HG03571 (cell line): ENCODE results near the gene TBC1D16.
"Not testable (repeated sequence)": the region's sequence is repeated elsewhere in the genome, so short reads cannot be mapped to it uniquely, and the experiment has no call there.

Experiments used
- ATAC-seq: cut with Tn5 transposase; IDR thresholded peaks from one replicate; pipeline ENCODE4 v1.9.1; 2021; ENCODE audit not compliant: unreplicated experiment

Gene TBC1D16

GRCh38 chr17:79897243-79898063 is 138.2 kb downstream of the TBC1D16 start:
- no peak for ATAC-seq

DNA sequence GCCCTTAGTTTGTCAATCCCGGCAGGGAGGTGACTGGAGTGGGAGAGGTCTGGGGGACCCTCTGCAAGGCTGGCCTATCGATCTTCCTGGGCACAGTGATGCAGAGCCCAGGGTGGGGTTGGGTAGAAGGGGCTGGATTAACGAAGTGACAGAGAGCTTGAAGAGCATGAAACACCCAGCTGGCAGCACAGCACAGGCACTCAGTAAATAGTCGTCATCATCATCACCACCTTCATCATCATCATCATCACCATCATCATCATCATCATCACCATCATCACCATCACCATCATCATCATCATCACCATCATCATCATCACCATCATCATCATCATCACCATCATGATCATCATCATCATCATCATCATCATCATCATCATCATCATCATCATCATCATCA is 142.2 kb downstream of the TBC1D16 start:
- ATAC-seq = not testable (repeated sequence)

DNA sequence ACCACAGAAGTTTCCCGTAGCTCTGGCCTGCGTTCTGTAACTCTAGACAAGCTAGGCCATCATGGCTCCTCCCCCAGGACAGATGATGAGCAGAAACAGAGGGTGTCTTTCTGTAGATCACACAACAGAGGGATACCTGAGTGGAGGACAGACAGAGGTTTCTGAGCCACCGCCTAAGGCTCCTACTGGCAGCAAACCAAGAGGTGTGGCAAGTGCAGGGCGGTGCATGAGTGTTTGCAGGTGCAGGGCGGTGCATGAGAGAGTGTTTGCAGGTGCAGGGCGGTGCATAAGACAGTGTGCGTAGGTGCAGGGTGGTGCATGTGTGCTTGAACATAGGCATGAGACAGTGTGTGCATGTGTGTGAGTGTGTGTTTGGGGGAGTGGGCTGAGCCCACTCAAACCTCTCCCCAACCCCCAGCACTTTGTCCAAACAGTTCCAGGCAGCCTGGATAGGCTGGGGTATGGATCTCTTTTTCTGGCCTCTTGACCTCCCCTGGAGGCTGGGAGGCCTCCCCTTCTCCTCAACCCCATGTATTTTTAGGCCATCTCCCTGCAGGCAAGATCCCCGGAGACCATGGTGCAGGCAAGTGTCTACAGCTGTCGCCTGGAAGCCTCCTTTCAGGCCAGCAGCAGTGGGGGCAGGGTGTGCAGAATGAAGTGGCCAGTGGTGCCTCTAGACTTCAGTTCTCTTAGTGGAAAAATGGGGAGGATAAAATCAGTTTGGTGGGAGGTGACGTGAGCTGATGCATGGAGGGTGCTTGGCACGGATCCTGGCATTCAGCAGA is 143.0 kb downstream of the TBC1D16 start:
- ATAC-seq = no peak

DNA sequence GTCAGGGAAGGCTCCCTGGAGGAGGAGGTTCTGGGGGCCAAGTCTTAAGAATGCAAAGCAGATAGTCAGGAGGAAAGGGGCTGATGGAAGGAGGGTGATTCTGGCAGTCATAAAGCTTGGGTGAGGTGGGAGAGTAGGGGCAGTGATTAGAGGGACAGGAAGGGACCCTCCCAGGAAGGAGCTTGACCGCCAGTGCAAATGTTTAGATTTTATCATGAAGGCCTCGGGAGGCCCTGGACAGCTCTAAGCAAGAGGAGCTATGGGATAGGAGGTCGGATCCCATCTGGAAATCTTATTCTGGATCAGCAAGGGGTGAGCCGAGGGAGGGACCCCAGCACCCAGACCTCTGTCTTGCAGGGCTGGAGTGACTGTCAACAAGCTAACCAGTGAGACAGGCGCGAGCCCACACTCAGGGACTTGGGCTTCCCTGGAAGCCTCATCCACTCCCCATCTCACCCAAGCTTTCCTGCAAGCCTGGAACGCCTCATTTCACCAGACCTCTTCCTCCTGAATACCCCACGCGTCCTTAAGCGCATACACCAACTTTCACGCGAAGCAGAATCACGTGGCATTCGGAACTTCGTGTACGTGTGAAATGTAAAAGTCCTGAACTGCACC is 144.4 kb downstream of the TBC1D16 start:
- ATAC-seq = no peak

GRCh38 chr17:79890706-79891105 is 145.0 kb downstream of the TBC1D16 start:
- ATAC-seq = no peak

DNA sequence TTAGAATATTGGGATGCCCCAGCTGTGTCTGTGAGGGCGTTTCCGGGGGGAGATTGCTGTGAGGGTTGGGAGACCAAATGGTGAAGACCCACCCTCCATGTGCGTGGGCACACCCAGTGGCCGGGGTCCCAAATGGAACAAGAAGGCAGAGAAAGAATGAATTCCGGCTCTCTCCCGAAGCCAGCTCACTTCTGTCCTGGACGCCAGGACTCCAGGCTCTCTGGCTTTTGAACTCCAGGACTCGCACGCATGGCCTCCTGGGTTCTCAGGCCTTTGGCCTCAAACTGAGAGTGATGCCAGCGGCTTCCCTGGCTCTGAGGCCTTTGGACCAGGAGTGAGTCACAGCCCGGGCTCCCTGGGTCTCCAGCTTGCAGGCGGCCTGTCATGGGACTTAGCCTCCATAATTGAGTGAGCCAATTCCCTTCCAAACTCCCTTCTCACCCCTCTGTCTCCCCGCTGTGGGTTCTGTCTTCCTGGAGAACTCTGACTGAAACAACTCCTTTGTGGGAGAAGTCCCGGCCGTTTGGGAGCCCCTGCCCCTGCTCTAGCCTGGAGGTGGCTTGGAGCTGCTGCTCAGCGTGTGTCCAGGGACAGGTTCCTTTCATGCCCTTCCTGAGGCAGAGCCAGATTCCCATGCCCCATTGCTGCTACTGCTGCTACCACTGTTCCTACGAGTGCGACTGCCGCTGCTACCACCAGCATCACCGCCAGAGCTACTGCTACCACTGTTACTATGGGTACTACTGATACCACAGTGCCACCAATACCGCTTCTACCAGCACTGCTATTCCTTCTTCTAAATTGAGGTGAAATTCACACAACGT is 146.6 kb downstream of the TBC1D16 start:
- ATAC-seq = no peak

GRCh38 chr17:79888009-79888540 is 147.6 kb downstream of the TBC1D16 start:
- no peak for ATAC-seq

DNA sequence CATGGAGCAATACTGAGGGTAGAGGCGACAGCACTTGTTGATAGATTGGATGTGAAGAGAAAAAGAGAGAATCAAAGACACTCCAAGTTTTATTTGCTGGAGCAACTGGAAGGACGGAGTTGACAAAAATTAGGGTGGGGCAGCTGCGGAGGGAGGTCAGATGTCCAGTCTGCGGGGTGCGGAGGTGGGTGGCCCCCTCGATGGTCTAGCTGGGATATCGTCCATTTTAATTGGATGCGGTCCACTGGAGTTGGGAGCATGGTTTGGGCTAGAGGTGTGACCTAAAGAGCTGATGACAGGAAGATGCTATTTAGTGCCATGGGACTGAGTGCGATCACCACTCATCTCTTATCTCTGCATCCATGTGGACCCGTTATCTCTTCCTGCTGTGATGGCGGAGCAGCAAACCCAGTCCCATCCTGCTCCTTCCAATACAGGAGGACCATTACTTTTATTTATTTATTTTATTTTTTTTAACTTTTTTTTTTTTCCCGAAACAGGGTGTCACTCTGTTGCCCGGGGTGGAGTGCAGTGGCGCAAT is 148.2 kb downstream of the TBC1D16 start:
- no peak for ATAC-seq

GRCh38 chr17:79883202-79883601 is 152.5 kb downstream of the TBC1D16 start:
- ATAC-seq = no peak
